ENCODE results near the gene FAM169A.
"Not testable (repeated sequence)": the region's sequence is repeated elsewhere in the genome, so short reads cannot be mapped to it uniquely, and the experiment has no call there.

FAM169A gene

DNA sequence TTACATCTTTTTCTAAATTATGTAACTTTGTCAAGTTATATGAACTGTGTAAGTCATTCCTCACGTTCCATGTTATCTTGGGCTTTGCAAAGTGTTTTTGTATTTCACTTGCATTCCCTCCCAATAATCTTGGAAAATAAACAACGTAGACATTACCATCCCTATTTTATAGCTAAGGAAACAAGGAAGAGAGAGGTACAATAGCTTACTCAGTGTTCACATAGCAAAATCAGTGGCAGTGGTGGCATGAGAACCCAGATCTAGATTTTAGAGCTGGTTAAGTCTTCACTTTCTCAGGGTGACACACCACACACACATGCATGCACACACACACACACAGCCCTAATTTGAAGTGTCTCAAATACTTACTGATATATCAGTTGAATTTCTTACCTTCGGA is 65.0 kb downstream of the FAM169A start:
- DNase-seq (ENCODE audit: low read depth), result no peak

DNA sequence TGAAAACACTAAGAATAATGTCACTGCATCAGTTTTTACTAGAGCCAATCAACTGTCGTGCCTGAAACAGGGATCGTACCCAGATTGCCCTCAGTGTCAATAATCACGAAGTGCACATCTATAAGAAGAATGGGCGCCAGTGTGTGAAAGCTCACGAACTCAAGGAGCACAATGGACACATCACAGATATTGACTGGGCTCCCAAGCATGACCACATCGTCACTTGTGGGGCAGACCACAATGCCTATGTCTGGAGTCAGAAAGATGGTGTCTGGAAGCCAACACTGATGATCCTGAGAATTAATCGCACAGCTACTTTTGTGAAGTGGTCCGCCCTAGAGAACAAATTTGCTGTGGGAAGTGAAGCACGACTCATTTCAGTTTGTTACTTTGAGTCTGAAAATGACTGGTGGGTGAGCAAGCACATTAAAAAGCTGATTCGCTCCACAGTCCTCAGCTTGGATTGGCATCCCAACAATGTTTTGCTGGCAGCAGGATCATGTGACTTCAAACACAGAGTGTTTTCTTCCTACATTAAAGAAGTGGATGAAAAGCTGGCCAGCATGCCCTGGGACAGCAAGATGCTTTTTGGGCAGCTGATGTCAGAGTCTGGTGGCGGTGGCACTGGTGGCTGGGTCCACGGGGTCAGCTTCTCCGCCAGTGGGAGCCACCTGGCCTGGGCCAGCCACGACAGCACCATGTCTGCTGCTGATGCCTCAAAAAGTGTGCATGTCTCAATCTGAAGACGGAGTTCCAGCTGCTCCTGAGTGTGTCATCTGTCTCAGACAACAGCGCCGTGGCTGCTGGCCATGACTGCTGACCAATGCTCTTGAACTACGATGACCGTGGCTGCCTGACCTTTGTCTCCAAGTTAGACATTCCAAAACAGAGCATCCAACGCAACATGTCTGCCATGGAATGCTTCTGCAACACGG is 66.9 kb downstream of the FAM169A start:
- no peak for DNase-seq (ENCODE audit: low read depth)

DNA sequence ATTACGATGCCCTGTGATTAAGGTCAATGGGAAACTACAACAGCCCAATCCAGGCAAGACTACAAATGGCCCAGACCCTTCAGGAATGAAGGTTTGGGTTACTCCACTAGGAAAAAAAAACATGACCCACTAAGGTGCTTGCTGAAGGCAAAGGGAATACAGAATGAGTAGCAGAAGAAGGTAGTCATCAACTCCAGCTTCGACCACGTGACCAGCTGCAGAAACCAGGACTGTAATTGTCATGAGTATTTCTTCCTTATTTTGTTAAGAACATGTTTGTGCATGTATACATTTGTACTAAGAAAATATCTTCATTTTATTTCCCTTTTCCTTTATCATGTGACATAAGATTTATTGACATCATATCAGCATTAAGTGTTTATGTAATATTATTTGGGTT is 74.5 kb downstream of the FAM169A start:
- DNase-seq (ENCODE audit: low read depth), result not testable (repeated sequence)

GRCh38 chr5:74787424-74787823 is 78.8 kb downstream of the FAM169A start:
- no peak for DNase-seq (ENCODE audit: low read depth)

DNA sequence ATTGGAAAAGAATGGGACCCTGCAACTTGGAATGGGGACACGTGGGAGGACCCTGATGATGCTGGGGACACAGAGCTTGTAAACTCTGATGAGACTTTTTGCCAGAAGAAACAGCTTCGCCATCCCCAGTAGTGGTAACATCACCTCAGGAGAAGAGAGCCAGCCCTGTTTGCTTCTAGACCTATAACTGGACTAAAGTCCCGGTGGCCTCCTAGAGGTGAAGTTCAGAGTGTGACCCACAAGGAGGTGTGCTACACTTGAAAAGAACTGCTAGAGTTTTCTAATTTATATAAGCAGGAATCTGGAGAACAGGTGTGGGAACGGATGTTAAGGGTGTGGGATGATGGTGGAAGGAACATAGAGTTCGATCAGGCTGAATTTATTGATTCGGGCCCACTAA is 79.3 kb downstream of the FAM169A start:
- DNase-seq (ENCODE audit: low read depth), result no peak

GRCh38 chr5:74778609-74779008 is 87.6 kb downstream of the FAM169A start:
- DNase-seq (ENCODE audit: low read depth), result no peak

DNA sequence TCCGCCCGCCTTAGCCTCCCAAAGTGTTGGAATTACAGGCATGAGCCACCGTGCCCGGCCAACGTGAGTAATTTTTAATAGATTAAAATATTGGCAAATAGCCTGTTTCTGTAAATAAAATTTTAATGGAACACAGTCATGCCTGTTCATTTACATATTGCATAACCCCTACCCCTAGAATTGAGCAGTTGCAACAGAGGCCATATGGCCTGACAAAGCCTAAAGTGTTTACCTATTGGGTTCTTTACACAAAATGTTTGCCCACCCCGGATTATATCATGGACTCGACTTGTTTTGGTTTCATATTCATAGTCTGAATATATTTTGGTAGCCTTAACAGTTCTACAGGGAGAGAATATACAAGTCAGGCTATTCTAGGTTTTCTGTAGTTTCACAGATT is 93.8 kb downstream of the FAM169A start:
- DNase-seq (ENCODE audit: low read depth), result peak; percentile 60

DNA sequence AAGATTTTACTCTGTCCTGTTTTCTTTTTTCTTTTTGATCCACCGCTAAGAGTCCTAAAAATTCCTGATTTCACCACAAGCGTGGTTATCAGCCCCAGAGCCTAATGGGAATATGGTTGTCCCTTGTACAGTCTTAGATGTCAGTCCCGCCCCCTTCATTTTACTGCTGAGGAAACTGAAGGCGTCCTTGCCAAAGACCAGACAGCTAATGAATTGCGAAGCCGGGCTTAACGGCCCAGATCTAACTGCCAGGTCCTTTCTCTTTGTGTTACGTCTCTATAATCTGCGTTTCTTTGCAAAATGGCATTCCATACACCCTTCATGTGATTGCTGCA is 98.6 kb downstream of the FAM169A start:
- peak; percentile 63 for DNase-seq (ENCODE audit: low read depth)

- DNase-seq (ENCODE audit: low read depth), result peak; percentile 92
These were observed 99.2 kb downstream of the FAM169A start, which contains the start of the genes GFM2 and NSA2 for GRCh38 chr5:74766849-74767578. Gene GFM2, minus strand, starts transcription at chr5:74767117. Its CDS starts 3,375 bp downstream, at chr5:74763742. Gene NSA2, plus strand, starts transcription at chr5:74767249. Its CDS starts 112 bp downstream, at chr5:74767361.

DNA sequence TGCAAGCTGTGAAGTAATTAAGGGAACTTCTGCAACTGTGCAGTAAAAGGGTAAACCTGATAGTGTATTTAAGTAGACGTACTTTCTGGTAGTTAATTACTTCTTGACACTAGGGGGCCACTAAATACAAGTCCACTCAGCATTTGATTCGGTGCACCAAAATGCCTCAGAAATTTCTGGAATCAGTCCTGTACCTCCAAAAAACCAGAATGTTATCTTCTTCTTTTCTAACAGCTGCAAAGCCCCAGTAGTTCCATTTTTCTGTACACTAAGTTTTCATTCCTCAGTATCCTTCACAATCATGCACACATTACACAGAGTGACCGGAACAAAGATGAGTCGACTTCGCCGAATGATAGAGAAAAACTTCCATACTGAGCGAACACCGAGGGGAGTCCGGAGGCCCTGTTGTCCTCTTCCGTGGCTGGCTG is 99.8 kb downstream of the FAM169A start:
- peak; percentile 42 for DNase-seq (ENCODE audit: low read depth)

GRCh38 chr5:74765929-74766328 is 100.3 kb downstream of the FAM169A start:
- DNase-seq (ENCODE audit: low read depth), result no peak

DNA sequence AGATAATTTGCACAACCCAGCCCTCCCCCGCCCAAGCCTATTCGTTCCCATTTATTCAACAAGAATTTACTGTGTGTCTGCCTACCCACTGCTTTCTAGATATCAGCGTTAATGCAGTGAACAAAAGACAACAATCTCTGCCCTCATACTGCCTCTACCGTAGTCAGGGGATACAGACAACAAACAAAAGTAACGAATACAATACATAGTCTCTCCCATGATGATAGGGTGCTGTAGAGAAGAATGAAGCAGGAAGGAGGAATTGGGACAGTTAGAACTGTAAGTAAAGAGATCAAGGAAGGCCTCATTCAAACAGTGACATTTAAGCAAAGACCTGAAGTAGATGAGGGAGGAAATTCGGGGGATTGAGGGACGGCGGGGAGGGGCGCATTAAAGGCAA is 101.0 kb downstream of the FAM169A start:
- no peak for DNase-seq (ENCODE audit: low read depth)

- DNase-seq (ENCODE audit: low read depth), result no peak
These were observed 102.7 kb downstream of the FAM169A start for GRCh38 chr5:74763504-74763903.

DNA sequence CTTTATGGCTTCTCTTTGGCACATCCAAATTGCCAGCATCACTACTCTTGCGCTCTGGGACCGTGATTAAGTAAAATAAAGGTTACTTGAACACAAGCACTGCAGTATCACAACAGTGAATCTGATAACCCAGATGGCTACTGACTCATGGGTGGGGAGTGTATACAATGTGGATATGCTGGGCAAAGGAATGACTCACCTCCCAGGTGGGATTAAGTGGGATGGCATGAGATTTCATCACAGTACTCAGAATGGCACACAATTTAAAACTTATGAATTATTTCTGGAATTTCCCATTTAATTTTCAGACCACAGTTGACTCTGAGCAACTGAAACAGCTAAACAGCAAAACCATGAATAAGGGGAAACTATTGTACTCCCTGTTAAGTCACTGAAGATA is 103.6 kb downstream of the FAM169A start:
- peak; percentile 51 for DNase-seq (ENCODE audit: low read depth)

DNA sequence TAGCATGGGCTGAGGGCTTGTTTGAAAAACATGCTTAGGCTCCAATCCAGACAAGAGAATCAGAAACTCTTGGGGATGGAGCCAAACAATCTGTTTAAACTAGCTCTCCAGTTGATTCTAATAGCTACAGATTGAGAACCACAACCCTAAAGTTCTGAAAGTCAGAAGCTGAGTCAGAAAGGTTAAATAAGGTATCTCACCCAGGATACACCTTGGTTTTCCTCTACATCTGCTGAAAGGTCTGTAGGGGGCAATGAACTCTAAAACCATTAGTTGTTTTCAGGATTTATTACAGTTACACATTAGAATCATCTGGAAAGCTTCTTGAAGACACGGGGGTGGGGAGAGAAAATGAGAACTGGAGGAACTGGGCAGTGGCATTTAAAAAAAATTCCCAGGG is 104.9 kb downstream of the FAM169A start:
- no peak for DNase-seq (ENCODE audit: low read depth)

DNA sequence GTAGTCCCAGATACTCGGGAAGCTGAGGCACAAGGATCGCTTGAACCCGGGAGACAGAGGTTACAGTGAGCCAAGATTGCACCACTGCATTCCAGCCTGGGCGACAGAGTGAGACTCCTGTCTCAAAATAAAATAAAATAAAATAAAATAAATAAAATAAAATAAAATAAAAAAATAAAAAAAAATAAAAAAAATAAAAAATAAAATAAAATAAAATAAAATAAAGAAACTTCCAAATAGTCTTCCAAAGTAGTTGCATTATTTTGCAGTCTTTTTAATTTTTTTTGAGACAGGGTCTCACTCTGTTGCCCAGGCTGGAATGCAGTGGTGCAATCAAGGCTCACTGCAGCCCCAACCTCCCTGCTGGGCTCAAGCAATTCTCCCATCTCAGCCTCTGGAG is 117.4 kb downstream of the FAM169A start:
- DNase-seq (ENCODE audit: low read depth), result not testable (repeated sequence)

- DNase-seq (ENCODE audit: low read depth), result no peak
These were observed 127.8 kb downstream of the FAM169A start for GRCh38 chr5:74738406-74738805.

- DNase-seq (ENCODE audit: low read depth), result no peak
These were observed 129.4 kb downstream of the FAM169A start for GRCh38 chr5:74736759-74737158.
